Erythroblast (primary cell): Measurements from ENCODE around the gene SNED1.

Source experiments
- GATA1 ChIP-seq: IDR thresholded peaks from 2 replicates; pipeline ENCODE4 v1.6.1; 2011; ENCODE audit warnings: low read depth, mild to moderate bottlenecking, control low read depth, low read length, moderate library complexity
- POLR2A ChIP-seq: IDR thresholded peaks from 2 replicates; pipeline ENCODE4 v1.6.1; 2011; ENCODE audit warnings: mild to moderate bottlenecking, low read length

GRCh38 chr2:241092677-241093076, 94.3 kb downstream of the SNED1 start:
- TF ChIP-seq POLR2A (no peak), GATA1 (no peak)
